ENCODE data around the gene IMPG2.

The IMPG2 gene

GRCh38 chr3:101230618-101231017, 89.8 kb downstream of the IMPG2 start:
- no peak for DNase-seq

- DNase-seq: no peak
Observed at GRCh38 chr3:101229681-101230080, 90.7 kb downstream of the IMPG2 start.

- no peak for DNase-seq
Observed at GRCh38 chr3:101228441-101228840, 91.9 kb downstream of the IMPG2 start.

- no peak for DNase-seq
Observed at GRCh38 chr3:101224739-101225138, 95.6 kb downstream of the IMPG2 start.

GRCh38 chr3:101223016-101223415, 97.4 kb downstream of the IMPG2 start:
- no peak for DNase-seq

GRCh38 chr3:101219842-101220560, 100.4 kb downstream of the IMPG2 start:
- DNase-seq: no peak

GRCh38 chr3:101217472-101218245, 102.7 kb downstream of the IMPG2 start:
- DNase-seq: no peak

GRCh38 chr3:101216710-101217465, 103.5 kb downstream of the IMPG2 start:
- no peak for DNase-seq

- no peak for DNase-seq
Observed at GRCh38 chr3:101212730-101213129, 107.6 kb downstream of the IMPG2 start.

- DNase-seq: no peak
Observed at GRCh38 chr3:101204246-101204645, 116.1 kb downstream of the IMPG2 start.

- DNase-seq: no peak
Observed at GRCh38 chr3:101203411-101203810, 117.0 kb downstream of the IMPG2 start.

- DNase-seq: no peak
Observed at GRCh38 chr3:101202640-101203039, 117.7 kb downstream of the IMPG2 start.

- no peak for DNase-seq
Observed at GRCh38 chr3:101200461-101200860, 119.9 kb downstream of the IMPG2 start.

GRCh38 chr3:101195951-101196713, 124.2 kb downstream of the IMPG2 start:
- no peak for DNase-seq

GRCh38 chr3:101194392-101194791, 126.0 kb downstream of the IMPG2 start:
- no peak for DNase-seq

- no peak for DNase-seq
Observed at GRCh38 chr3:101193957-101194356, 126.4 kb downstream of the IMPG2 start.

GRCh38 chr3:101189796-101190195, 130.6 kb downstream of the IMPG2 start:
- DNase-seq: no peak

- DNase-seq: no peak
Observed at GRCh38 chr3:101189176-101189575, 131.2 kb downstream of the IMPG2 start.

- DNase-seq: no peak
Observed at GRCh38 chr3:101185341-101185740, 135.0 kb downstream of the IMPG2 start.

- DNase-seq: no peak
Observed at GRCh38 chr3:101184111-101184510, 136.3 kb downstream of the IMPG2 start.

GRCh38 chr3:101183151-101183550, 137.2 kb downstream of the IMPG2 start:
- DNase-seq: no peak

- DNase-seq: no peak
Observed at GRCh38 chr3:101182734-101183133, 137.6 kb downstream of the IMPG2 start.

GRCh38 chr3:101181801-101182200, 138.6 kb downstream of the IMPG2 start:
- DNase-seq: no peak

Measured in T-helper 9 cell (primary cell).